ENCODE data around the gene PIEZO1. TPM values are rescaled to one million over a fixed set of nuclear protein-coding genes. Genes with fewer than 3 reads are reported as not detected.

Gene PIEZO1
- total RNA-seq, 4 donors from 2014 or later: 101 to 364 (median 121) TPM

- TF ChIP-seq CTCF (IDR thresholded peaks at IDR 0.05; ENCODE audit: low read depth): no peak
Measured at GRCh38 chr16:88759976-88760350, 25.1 kb downstream of the PIEZO1 start.

GRCh38 chr16:88759245-88759975 is 25.6 kb downstream of the PIEZO1 start:
- no peak for TF ChIP-seq CTCF (IDR thresholded peaks at IDR 0.05; ENCODE audit: low read depth)

GRCh38 chr16:88758944-88759244 is 26.1 kb downstream of the PIEZO1 start:
- TF ChIP-seq CTCF (IDR thresholded peaks at IDR 0.05; ENCODE audit: low read depth): no peak

GRCh38 chr16:88758227-88758943 is 26.6 kb downstream of the PIEZO1 start:
- TF ChIP-seq CTCF (IDR thresholded peaks at IDR 0.05; ENCODE audit: low read depth): no peak

GRCh38 chr16:88755745-88756443 is 29.1 kb downstream of the PIEZO1 start:
- no peak for TF ChIP-seq CTCF (IDR thresholded peaks at IDR 0.05; ENCODE audit: low read depth)

- TF ChIP-seq CTCF (IDR thresholded peaks at IDR 0.05; ENCODE audit: low read depth): no peak
Measured at GRCh38 chr16:88754912-88755744, 29.9 kb downstream of the PIEZO1 start.

All from subcutaneous adipose tissue (tissue), 4 donors.